ENCODE results near the gene PTPRE.

DNA sequence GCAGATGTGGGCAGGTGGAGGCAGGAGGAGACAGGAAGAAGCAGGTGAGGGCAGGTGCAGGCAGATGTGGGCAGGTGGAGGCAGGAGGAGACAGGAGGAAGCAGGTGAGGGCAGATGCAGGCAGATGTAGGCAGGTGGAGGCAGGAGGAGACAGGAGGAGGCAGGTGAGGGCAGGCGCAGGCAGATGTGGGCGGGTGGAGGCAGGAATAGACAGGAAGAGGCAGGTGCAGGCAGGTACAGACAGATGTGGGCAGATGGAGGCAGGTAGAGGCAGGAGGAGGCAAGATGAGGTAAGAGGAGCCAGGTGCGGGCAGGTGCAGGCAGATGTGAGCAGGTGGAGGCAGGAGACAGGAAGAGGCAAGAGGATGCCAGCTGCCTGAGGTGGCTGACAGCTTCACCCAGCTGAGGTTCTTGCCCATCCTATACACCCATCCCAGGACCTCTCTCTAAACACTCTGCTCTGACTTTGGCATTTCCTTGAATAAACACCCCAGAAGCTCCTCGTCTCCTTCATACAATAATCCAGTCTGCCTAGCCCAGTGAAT is 33.0 kb downstream of the PTPRE start:
- TF ChIP-seq EZH2phosphoT487 (IDR thresholded peaks at IDR 0.05; ENCODE audit: borderline replicate concordance, low read length) (no peak), CTCF (IDR thresholded peaks at IDR 0.05; ENCODE audit: low read depth, low read length, poor library complexity, severe bottlenecking) (no peak)
